K562 (cell line): ENCODE data around the gene BMI1. TPM values are rescaled to one million over a fixed set of nuclear protein-coding genes. Genes with fewer than 3 reads are reported as not detected.

Experiments used
- EGR1 ChIP-seq: fragments of 450-650 bp; conservative IDR thresholded peaks from 2 replicates; pipeline ENCODE4 v1.6.1; 2017; ENCODE audit warnings: mild to moderate bottlenecking
- ETS2 ChIP-seq: IDR thresholded peaks from 2 replicates; pipeline ENCODE4 v1.6.1; 2016; ENCODE audit warnings: borderline replicate concordance, missing genetic modification characterization, mild to moderate bottlenecking, moderate library complexity, missing compliant biosample characterization; ENCODE audit not compliant: poor library complexity, severe bottlenecking
- GABPA ChIP-seq: fragments of 200-800 bp; sonication (Bioruptor generic); conservative IDR thresholded peaks from 2 replicates; pipeline ENCODE4 v1.6.1; 2016; ENCODE audit warnings: low read depth, missing genetic modification characterization, missing compliant biosample characterization
- HIVEP1 ChIP-seq: fragments of 250-450 bp; sonication (Bioruptor Pico); IDR thresholded peaks from 2 replicates; pipeline ENCODE4 v1.4.0; 2020; ENCODE audit warnings: mild to moderate bottlenecking
- HMGN3 ChIP-seq: IDR thresholded peaks from 2 replicates; pipeline ENCODE4 v1.6.1; 2011; ENCODE audit warnings: borderline replicate concordance, low read depth, mild to moderate bottlenecking, mixed read lengths, low read length; ENCODE audit not compliant: insufficient read length; ENCODE audit errors: extremely low read depth
- MECOM ChIP-seq: fragments of 250-450 bp; sonication (Bioruptor Pico); IDR thresholded peaks from 2 replicates; pipeline ENCODE4 v1.8.0; 2022; ENCODE audit warnings: inconsistent platforms
- MIER1 ChIP-seq: fragments of 450-650 bp; IDR thresholded peaks from 2 replicates; pipeline ENCODE4 v1.6.1; 2016; ENCODE audit warnings: antibody characterized with exemption, mild to moderate bottlenecking, low read depth
- NONO ChIP-seq, 2 experiments: fragments of 200-400 bp in 1 of 2; fragments of 450-650 bp in 1 of 2; formaldehyde crosslinking in 1 of 2; IDR thresholded peaks; 2 replicates each; pipeline ENCODE4 v1.6.1; 2017; ENCODE audit warnings: low read depth in 2 of 2, mild to moderate bottlenecking in 2 of 2, moderate library complexity in 2 of 2, low read length in 1 of 2
- POLR2G ChIP-seq: fragments of 200-400 bp; formaldehyde crosslinking; IDR thresholded peaks from 2 replicates; pipeline ENCODE4 v1.6.1; 2017; ENCODE audit warnings: low read depth, mild to moderate bottlenecking, antibody characterized with exemption, low read length, moderate library complexity
- RBBP5 ChIP-seq: fragments of 200-600 bp; sonication (generic); IDR thresholded peaks from 2 replicates; pipeline ENCODE4 v1.6.1; 2012; ENCODE audit warnings: borderline replicate concordance, mild to moderate bottlenecking, low read length, control low read depth, inconsistent platforms; ENCODE audit not compliant: insufficient read depth, poor library complexity, severe bottlenecking
- SMAD4 ChIP-seq: fragments of 250-450 bp; sonication (Bioruptor Pico); conservative IDR thresholded peaks from 2 replicates; pipeline ENCODE4 v1.8.0; 2021; ENCODE audit warnings: inconsistent platforms, mild to moderate bottlenecking, moderate library complexity
- TBP ChIP-seq: optimal IDR thresholded peaks from 2 replicates; pipeline ENCODE3; 2011; ENCODE audit warnings: low read depth, low read length, improper control_type of control experiment
- ZBTB7A ChIP-seq: IDR thresholded peaks from 2 replicates; pipeline ENCODE4 v1.6.1; 2011; ENCODE audit warnings: low read depth, mild to moderate bottlenecking, low read length, moderate library complexity, borderline replicate concordance; ENCODE audit not compliant: control insufficient read depth
- ZFP1 ChIP-seq: fragments of 450-650 bp; formaldehyde crosslinking; IDR thresholded peaks from 2 replicates; pipeline ENCODE4 v1.4.0; 2020; ENCODE audit warnings: mild to moderate bottlenecking, mixed read lengths
- ZNF347 ChIP-seq: fragments of 450-650 bp; formaldehyde crosslinking; IDR thresholded peaks from 2 replicates; pipeline ENCODE4 v1.4.0; 2020; ENCODE audit warnings: low read depth, mild to moderate bottlenecking, moderate library complexity
- ZNF699 ChIP-seq: fragments of 250-450 bp; sonication (Bioruptor Pico); IDR thresholded peaks from 2 replicates; pipeline ENCODE4 v1.8.0; 2021; ENCODE audit warnings: mild to moderate bottlenecking, moderate library complexity; ENCODE audit not compliant: insufficient replicate concordance
- polyA plus RNA-seq, 8 experiments: library from polyadenylated mRNA; depleted of rRNA in 4 of 8; stranded (reverse) in 5 of 8; unstranded in 3 of 8; fragments of >200 nt; fragmentation: Nextera tagmentation in 2 of 8; fragmentation: Illumina TruSeq in 1 of 8; extraction: Ambion mirVana in 2 of 8; extraction: Trizol in 1 of 8; gene quantifications; 2 replicates each; pipeline versions ENCODE4 v1.2.1 to v1.2.3, GENCODE V29; 2011 to 2014; ENCODE audit warnings: inconsistent platforms in 1 of 8, missing spikeins in 1 of 8
- total RNA-seq, 7 experiments: library from RNA; depleted of rRNA in 6 of 7; stranded (reverse); fragments of >200 nt in 6 of 7; fragmentation: Illumina TruSeq in 2 of 7; extraction: Trizol in 2 of 7; gene quantifications; 2 replicates each; pipeline versions ENCODE4 v1.2.1 to v1.2.3, GENCODE V29; 2011 to 2021; ENCODE audit warnings: low replicate concordance in 1 of 7
- TF ChIP-seq, protein P1 (sequence below): fragments of 200-800 bp; sonication (Bioruptor generic); IDR thresholded peaks from 2 replicates; pipeline ENCODE4 v1.6.1; 2017; ENCODE audit warnings: missing genetic modification characterization, missing compliant biosample characterization
- TF ChIP-seq, protein P2 (sequence below): fragments of 250-450 bp; sonication (Bioruptor Pico); IDR thresholded peaks from 2 replicates; pipeline ENCODE4 v1.5.0; 2021
- TF ChIP-seq, protein P3 (sequence below), 3 experiments: fragments of 200-800 bp in 1 of 3; fragments of 250-450 bp in 1 of 3; fragments of 450-650 bp in 1 of 3; sonication (Bioruptor Pico) in 1 of 3; sonication (Bioruptor generic) in 1 of 3; formaldehyde crosslinking in 1 of 3; IDR thresholded peaks; 2 replicates each; pipeline versions ENCODE4 v1.6.1 to v1.8.0; 2016 to 2022; ENCODE audit warnings: mild to moderate bottlenecking in 2 of 3, missing genetic modification characterization in 2 of 3, missing compliant biosample characterization in 1 of 3, moderate library complexity in 1 of 3

Gene BMI1
- total and polyA plus RNA-seq, 9 of the 15 experiments (the other 6 are each of a cell fraction or from before 2014, with no cell fraction given), result 21.4 to 103 (median 70.8) TPM

DNA sequence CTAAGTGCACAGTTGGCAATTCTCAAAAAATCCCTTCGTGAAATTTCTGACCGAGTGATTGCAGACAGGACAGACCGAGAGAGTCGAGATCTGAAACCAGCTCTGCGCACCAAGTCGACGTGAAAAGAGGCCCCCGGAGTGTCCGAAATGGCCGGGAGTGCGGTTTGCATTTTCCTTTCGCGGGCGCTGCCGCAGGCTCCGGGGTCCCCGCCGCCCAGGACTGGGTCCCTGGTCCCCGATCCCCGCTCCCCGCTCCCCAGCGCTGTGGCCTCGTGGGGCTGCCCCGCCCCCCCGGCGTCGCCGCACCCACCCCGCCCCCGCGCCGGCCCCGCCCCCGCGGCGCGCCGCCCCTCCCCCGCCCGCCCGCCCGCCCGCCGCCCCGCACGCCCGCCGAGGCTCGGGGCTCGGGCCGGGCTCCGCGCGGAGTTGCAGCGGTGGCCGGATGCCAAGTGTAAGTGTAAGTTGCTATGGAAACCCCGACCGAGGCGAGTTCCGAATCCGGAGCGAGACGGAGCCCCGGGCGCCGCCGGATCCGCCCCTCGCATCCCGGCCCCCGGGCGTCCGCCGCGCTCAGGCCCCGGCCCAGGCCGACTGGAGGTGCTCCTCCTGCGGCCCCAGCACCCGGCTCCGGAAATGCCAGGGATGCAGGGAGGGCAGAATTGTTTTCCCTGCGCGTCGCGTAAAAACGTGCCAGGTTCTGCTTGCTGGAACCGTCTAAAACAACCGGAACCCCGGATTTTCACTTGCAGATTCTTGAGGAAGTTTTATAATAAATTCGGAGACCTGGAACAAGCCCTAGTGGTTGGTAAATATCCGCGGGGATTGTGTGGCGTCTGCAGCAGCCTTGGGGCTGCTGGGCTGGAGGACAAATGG lies 4.6 kb downstream of the BMI1 start (continued):
- TF ChIP-seq, protein P1, sequence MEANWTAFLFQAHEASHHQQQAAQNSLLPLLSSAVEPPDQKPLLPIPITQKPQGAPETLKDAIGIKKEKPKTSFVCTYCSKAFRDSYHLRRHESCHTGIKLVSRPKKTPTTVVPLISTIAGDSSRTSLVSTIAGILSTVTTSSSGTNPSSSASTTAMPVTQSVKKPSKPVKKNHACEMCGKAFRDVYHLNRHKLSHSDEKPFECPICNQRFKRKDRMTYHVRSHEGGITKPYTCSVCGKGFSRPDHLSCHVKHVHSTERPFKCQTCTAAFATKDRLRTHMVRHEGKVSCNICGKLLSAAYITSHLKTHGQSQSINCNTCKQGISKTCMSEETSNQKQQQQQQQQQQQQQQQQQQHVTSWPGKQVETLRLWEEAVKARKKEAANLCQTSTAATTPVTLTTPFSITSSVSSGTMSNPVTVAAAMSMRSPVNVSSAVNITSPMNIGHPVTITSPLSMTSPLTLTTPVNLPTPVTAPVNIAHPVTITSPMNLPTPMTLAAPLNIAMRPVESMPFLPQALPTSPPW, result peak; percentile 94
- peak; percentile 64 for TF ChIP-seq HMGN3
- peak; percentile 73 for TF ChIP-seq POLR2G
- TF ChIP-seq ZNF347, result no peak
- TF ChIP-seq RBBP5, result peak; percentile 80
- TF ChIP-seq, protein P2, sequence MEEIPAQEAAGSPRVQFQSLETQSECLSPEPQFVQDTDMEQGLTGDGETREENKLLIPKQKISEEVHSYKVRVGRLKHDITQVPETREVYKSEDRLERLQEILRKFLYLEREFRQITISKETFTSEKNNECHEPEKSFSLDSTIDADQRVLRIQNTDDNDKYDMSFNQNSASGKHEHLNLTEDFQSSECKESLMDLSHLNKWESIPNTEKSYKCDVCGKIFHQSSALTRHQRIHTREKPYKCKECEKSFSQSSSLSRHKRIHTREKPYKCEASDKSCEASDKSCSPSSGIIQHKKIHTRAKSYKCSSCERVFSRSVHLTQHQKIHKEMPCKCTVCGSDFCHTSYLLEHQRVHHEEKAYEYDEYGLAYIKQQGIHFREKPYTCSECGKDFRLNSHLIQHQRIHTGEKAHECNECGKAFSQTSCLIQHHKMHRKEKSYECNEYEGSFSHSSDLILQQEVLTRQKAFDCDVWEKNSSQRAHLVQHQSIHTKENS, result no peak
- TF ChIP-seq EGR1, result 0 out of 2 replicates have a peak, but pooled peaks have one; percentile 12
- no peak for TF ChIP-seq ETS2
- TF ChIP-seq ZNF699 (CRISPR knock-in tag), result no peak
- TF ChIP-seq HIVEP1 (CRISPR knock-in tag), result no peak
- TF ChIP-seq MIER1, result no peak
- TF ChIP-seq GABPA, result peak; percentile 66
- peak; percentile 37; the same call in 1 of the 2 replicates for TF ChIP-seq ZBTB7A
- TF ChIP-seq TBP, result peak; percentile 38
- 0 out of 2 replicates have a peak, but pooled peaks have one; percentile 20 for TF ChIP-seq ZFP1 (CRISPR knock-in tag)
- TF ChIP-seq, protein P3, sequence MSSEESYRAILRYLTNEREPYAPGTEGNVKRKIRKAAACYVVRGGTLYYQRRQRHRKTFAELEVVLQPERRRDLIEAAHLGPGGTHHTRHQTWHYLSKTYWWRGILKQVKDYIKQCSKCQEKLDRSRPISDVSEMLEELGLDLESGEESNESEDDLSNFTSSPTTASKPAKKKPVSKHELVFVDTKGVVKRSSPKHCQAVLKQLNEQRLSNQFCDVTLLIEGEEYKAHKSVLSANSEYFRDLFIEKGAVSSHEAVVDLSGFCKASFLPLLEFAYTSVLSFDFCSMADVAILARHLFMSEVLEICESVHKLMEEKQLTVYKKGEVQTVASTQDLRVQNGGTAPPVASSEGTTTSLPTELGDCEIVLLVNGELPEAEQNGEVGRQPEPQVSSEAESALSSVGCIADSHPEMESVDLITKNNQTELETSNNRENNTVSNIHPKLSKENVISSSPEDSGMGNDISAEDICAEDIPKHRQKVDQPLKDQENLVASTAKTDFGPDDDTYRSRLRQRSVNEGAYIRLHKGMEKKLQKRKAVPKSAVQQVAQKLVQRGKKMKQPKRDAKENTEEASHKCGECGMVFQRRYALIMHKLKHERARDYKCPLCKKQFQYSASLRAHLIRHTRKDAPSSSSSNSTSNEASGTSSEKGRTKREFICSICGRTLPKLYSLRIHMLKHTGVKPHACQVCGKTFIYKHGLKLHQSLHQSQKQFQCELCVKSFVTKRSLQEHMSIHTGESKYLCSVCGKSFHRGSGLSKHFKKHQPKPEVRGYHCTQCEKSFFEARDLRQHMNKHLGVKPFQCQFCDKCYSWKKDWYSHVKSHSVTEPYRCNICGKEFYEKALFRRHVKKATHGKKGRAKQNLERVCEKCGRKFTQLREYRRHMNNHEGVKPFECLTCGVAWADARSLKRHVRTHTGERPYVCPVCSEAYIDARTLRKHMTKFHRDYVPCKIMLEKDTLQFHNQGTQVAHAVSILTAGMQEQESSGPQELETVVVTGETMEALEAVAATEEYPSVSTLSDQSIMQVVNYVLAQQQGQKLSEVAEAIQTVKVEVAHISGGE (CRISPR knock-in tag; IDR thresholded peaks at IDR 0.05), result peak in 1 of 3 experiments; percentile 76; a peak in 3 of 6 replicates
- peak in 1 of 2 experiments; percentile 62; a peak in 1 of 4 replicates for TF ChIP-seq NONO (IDR thresholded peaks at IDR 0.05; ENCODE audit: low read depth in 2 of 2, low read length in 1 of 2)
- TF ChIP-seq SMAD4 (CRISPR knock-in tag), result peak; percentile 44
- TF ChIP-seq MECOM (CRISPR knock-in tag), result no peak
